Tibial nerve (tissue), 4 donors: ENCODE data around the gene NBAS.

Experiments used
- EP300 ChIP-seq, 2 donors: sonication (generic); formaldehyde crosslinking; IDR thresholded peaks; one replicate each; pipeline ENCODE4 v1.6.1; 2017; ENCODE audit warnings: antibody characterized with exemption in 2 of 2, mild to moderate bottlenecking in 1 of 2
- POLR2A ChIP-seq, 2 donors: fragments of 450-650 bp; IDR thresholded peaks; one replicate each; pipeline ENCODE4 v1.6.1; 2017; ENCODE audit warnings: antibody characterized with exemption in 2 of 2, mild to moderate bottlenecking in 2 of 2, moderate library complexity in 2 of 2
- TF ChIP-seq, protein P1 (sequence below), 5 experiments: fragments of 200-600 bp in 3 of 5; fragments of 450-650 bp in 2 of 5; sonication (generic) in 3 of 5; IDR thresholded peaks; one replicate each; pipeline ENCODE4 v1.5.1; 2016 to 2019; ENCODE audit warnings: antibody characterized with exemption in 5 of 5, mild to moderate bottlenecking in 3 of 5, moderate library complexity in 2 of 5

GRCh38 chr2:15198051-15198450 is 363.1 kb downstream of the NBAS start:
- TF ChIP-seq, protein P1, sequence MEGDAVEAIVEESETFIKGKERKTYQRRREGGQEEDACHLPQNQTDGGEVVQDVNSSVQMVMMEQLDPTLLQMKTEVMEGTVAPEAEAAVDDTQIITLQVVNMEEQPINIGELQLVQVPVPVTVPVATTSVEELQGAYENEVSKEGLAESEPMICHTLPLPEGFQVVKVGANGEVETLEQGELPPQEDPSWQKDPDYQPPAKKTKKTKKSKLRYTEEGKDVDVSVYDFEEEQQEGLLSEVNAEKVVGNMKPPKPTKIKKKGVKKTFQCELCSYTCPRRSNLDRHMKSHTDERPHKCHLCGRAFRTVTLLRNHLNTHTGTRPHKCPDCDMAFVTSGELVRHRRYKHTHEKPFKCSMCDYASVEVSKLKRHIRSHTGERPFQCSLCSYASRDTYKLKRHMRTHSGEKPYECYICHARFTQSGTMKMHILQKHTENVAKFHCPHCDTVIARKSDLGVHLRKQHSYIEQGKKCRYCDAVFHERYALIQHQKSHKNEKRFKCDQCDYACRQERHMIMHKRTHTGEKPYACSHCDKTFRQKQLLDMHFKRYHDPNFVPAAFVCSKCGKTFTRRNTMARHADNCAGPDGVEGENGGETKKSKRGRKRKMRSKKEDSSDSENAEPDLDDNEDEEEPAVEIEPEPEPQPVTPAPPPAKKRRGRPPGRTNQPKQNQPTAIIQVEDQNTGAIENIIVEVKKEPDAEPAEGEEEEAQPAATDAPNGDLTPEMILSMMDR (IDR thresholded peaks at IDR 0.05): no peak
- no peak for TF ChIP-seq POLR2A (IDR thresholded peaks at IDR 0.05)
- no peak for TF ChIP-seq EP300 (IDR thresholded peaks at IDR 0.05)
